Embryonic facial prominence (tissue), 1 donor: ENCODE results near the gene RBM20.
"Not testable (repeated sequence)": the region's sequence is repeated elsewhere in the genome, so short reads cannot be mapped to it uniquely, and the experiment has no call there.

Source experiments
- DNase-seq: peaks from one replicate; pipeline ENCODE4 v3.0.0-alpha.2; 2016; ENCODE audit errors: extremely low spot score

RBM20 gene

GRCh38 chr10:110643653-110644597 is at the start of gene RBM20:
TSS of gene RBM20 (plus strand) at chr10:110644336. CDS start at chr10:110644455, 119 bp downstream.
- DNase-seq, result no peak

- no peak for DNase-seq
Observed at GRCh38 chr10:110597476-110597875, 46.7 kb upstream of the RBM20 start.

DNA sequence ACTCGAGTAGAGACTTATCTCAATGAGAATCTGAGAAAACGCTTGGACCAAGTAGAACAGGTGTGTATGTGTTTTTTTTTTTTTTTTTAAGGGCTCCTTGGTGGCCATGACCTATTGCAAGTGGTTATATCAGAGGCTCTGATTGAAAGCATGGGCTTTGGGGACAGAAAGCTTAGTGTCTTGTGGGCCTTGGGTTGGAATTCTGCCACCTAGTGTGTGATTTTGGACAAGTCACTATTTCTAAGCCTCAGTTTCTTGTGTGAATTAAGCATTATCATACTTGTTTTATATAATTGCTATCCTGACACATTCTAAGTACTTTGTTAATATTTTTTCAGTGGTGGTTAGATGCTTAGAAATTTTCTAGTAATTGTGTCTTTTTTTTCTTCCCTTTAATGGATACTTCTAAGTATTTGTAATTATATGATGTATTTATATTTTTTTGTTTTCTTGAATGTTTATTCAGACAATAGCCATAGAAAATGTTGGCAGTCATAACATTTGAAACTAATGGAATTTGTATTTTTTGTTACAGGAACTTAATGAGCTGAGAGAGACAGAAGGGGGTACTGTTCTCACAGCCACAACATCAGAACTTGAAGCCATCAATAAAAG is 43.5 kb upstream of the RBM20 start:
- DNase-seq, result no peak

GRCh38 chr10:110601581-110601980 is 42.6 kb upstream of the RBM20 start:
- no peak for DNase-seq

DNA sequence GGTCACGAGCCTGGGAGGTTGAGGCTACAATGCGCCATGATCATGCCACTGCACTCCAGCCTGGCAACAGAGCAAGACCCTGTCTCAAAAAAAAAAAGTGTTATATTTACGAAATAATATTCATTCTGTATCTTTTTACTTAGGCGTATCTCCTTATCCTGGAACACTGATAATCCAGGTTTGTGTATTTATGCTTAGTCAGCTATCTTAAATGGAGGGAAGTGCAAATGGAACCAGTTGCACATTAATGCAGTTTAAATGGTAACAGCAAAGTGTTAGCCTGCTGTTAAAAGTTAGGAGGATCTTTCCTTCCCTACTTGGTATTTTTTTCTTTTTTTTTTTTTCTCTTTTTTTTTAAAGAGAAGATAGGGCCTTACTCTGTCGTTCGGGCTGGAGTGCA is 36.0 kb upstream of the RBM20 start:
- no peak for DNase-seq

DNA sequence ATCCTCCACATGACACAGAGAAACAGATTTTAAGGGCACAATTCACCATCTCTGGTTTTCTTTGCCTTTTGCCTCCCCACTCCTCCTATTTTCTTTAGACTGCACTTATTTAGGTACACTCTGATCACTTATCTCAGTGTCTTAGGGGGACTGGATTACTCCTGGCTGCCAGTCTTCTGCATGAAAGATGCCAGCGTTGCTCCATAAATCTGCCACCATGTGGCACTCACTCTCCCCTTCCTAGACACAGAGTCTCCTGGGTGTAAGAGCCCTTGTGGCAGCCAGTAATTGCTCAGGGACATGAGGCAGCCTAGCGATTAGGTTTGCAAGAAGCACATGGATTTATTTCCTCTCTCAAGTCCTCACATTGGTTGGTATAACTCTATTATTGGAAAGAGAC is 34.5 kb upstream of the RBM20 start:
- no peak for DNase-seq

DNA sequence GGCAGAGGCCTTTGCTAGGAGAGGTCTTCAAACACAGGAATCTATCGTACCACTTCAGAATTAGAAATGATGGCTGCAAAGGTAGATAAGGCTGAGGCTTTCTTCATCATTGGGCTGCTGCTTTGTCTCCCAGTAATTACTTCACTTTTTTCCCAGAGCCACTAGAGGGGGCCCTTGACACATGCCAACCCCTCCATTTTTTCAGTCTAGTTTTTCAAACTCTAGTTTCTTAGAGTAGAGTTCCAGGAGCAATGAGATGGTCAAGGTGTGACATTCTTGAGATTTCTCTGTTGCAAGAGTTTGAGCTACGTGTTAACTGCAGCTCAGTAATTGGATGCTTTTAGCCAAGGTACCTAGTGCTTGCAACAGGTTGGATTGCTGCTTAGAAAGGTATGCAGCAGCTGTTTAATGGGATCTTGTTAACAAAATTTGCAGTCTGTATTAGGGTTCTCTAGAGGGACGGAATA is 33.8 kb upstream of the RBM20 start:
- DNase-seq, result peak; percentile 62

GRCh38 chr10:110610781-110611180 is 33.4 kb upstream of the RBM20 start:
- not testable (repeated sequence) for DNase-seq

DNA sequence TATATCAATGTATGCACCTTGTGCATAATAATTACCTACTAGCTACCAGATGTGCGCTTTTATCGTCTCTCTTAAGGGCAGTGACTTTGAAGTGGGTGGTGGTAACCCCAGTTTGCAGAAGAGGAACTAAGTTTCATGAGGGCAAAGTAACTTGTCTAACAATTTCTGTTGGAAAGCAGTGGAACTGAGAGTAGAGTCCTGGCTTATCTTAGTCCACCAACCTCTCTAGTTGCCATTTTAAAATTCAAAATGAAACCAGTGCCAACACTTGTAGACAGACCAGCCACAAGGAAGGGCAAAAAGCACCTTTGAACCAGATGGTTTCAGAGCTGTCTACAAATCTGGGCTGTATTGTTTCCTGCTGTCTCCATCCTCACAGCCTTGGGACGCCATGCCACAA is 32.0 kb upstream of the RBM20 start:
- DNase-seq, result no peak

DNA sequence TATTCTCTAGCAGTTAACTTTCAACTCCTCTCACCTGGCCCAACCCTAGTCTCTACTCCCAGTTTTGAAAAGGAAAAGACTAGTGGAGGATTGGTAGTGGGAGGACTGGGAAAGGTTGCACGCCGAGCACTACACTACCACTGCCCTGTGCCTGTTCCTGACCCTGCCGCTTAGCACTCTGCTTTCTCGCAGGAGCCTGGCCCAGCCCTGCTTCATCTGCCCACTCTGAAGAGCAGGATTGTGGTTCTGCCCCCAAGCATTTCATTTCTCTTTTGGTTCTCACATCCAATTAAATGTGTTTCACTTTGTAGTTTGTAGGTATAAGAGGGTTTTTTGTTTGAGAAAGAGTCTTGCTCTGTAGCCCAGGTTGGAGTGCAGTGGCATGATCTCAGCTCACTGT is 31.5 kb upstream of the RBM20 start:
- no peak for DNase-seq

GRCh38 chr10:110613341-110613995 is 30.7 kb upstream of the RBM20 start:
- no peak for DNase-seq

GRCh38 chr10:110613996-110614495 is 30.1 kb upstream of the RBM20 start:
- DNase-seq, result no peak

DNA sequence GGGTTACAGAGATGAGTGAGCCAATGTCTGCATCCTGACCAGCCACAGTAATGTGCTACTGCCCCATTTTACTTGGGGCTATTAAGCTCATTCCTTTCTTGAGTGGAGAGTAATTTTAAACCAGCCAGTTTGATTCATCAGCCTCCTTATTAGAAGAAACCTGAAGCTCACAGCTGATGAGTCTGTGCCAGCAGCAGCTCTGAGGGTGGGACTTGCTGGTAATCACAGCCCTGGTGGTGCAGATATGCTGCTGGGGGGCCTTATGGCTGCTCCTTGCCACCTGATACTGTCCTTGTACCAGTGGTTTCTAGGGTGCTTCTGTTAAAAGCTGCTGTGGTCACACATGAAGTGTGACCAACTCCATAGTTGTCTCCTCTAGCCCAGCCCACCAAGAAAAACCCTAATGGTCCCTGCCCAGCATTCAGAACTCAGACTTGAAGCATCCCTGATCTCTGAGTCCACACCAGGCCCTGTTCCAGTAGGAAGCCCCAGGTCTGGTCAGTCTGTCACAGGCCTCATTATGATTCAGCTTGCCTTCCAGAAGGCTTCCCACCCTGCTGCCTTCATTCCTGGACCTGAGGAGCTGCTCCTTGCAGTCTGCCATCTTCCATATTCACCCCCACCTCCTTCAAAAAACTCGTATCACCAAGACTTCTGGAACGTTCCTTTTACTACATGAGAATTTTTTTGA is 28.9 kb upstream of the RBM20 start:
- no peak for DNase-seq

- DNase-seq, result no peak
Observed at GRCh38 chr10:110616493-110617033, 27.6 kb upstream of the RBM20 start.

DNA sequence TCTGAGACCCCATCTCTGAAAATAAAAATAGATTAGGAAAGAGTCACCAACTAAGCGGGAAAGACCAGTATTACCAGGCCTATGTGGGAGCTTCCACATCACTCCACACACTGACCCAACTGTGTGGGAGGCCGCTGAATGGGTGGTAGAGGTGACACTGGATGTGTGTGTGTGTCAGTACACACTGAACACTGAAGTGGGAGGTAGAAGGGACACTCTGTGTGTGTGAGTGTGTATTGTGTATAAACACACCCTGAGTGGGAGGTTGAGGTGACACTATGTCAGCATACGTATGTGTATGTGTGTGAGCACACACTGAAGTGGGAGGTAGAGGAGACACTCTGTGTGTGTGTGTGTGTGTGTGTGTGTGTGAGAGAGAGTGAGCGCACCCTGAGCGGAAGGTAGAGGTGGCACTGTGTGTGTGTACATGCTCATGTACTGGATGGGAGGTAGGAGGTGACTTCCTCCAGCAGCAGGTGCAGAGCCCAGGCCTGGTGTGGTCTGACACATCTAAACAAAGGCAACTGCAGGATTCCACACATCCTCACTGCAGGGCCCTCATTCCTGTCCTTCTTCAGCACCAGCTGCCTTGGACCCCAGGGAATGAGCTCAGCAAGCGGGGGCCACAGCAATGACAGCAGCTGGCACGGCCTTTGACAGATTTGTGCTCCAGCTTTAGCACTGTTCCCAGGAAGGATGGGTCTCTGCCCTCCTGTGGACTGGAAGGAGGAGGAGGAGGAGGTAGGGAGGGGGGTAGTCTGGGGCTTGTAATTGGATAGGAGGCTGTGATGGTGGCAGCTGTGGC is 26.5 kb upstream of the RBM20 start:
- no peak for DNase-seq

GRCh38 chr10:110618230-110618610 is 25.9 kb upstream of the RBM20 start:
- no peak for DNase-seq

DNA sequence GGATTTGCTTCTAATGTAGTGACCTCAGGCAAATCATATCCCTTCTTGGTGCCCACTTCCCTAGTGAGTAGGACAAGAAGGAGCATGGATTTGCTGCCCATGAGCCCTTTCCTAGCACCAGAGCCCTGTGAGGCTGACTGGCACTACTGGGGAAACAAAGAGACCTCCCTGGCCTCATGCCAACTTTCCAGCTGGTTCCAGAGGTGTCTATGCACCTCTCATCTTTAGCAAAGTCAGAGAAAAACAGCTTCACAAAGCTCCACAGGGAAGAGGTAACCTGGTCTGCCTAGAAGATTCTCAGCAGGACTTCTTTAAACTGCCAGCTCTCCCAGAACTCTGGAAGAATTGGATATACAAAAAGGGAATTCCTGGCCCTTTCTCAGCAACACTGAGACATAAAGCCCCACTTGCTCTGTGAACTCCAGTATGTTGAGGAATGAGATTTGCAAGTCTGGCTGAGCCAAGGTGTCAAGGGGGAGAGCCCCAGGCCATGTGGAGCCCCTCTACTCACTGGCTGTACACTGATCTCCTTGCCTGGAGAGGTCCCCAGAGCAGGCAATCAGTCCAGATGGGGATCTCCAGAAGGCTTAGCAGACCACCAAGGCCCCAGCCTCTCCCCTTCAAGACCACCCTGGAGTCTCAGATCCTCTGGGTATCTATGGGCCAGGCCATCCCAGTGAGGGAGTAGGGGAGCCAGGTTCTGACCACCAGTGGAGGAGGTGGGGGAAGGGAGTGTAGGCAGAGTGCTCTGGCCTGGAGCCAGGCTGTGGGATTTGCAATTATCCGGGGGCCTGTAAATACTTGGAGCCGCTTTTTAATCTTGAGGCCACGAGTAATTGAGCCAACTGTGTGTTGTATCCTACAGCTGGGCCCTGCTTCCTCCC is 24.4 kb upstream of the RBM20 start:
- DNase-seq, result no peak

- DNase-seq, result no peak
Observed at GRCh38 chr10:110620398-110620719, 23.8 kb upstream of the RBM20 start.

- not testable (repeated sequence) for DNase-seq
Observed at GRCh38 chr10:110623316-110623715, 20.8 kb upstream of the RBM20 start.
